NCI-H1048 (cell line): ENCODE measurements around the gene ZNF318.
"Not testable (repeated sequence)": the region's sequence is repeated elsewhere in the genome, so short reads cannot be mapped to it uniquely, and the experiment has no call there.

Experiments
- DNase-seq: peaks from one replicate; lab custom pipeline; 2025; lab: John Stamatoyannopoulos, UW

Gene ZNF318

DNA sequence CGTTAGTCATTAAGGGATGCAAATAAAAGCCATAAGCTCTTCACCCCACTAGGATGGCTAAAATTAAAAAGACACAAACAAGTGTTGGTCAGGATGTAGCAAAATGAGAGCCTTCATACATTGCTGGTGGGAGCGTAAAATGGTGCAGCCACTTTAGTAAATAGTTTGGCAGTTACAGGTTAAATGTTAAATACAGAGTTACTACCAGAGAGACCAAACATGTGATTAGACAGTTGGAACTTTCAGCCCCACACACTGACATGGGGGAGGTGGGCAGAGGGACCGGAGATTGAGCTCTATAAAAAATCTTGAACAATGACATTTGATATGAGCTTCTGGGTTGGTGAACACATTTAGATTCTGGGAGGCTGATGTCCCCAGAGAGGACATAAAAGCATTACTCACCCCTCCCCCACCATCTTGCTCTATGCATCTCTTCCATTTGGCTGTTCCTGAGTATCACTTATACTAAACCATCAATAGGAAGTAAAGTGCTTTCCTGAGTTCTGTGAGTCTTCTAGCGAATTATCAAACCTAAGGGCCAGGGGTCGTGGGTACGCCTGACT, 20.4 kb upstream of the ZNF318 start:
- DNase-seq, result no peak

DNA sequence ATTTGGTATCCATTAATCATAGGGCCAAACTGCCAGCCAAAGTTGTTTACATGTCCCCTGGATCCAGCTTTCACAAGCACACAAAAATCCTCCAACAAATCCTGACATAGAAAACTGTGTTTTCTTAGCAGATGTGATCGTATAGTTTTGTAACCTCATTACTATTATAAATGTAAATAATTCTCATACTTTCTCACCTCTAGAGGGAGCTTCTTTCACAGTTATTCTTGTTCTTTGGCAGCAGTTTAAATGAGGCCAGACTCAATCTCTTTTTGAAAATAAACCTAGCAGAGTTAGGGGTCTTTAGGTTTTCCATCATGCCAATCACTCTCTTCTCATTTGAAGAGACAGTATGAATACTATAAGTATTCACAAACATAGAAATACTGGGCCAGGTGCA, 17.0 kb upstream of the ZNF318 start:
- no peak for DNase-seq

DNA sequence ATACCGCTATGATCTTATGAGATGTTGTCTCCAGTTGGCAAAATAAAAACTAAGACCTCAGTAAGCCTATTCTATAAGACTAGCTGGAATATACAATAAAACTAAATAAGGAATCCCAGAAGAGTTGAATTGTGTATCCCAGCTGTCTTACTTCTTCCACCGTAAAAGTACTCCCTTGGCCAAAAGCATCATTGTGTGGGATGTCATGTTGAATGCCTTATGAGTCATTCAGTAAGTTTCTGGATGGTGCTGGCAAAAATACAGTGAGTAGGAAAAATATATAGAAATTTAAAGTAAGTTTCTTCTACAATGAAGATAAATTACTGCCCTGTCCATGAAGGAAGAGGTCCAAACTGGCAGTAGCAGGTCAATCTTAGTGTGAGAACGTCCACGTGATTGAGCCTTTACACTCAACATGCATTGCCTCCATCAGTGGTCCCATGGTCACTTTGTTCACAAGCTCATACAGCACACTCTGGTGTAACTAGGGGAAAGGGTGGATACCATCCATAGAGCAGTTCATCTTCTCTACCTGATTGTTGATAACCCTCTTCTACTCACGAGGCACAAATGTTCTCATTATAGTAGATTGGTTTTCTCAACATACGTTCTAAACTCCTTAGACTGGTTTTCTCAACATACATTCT, 13.7 kb upstream of the ZNF318 start:
- no peak for DNase-seq

DNA sequence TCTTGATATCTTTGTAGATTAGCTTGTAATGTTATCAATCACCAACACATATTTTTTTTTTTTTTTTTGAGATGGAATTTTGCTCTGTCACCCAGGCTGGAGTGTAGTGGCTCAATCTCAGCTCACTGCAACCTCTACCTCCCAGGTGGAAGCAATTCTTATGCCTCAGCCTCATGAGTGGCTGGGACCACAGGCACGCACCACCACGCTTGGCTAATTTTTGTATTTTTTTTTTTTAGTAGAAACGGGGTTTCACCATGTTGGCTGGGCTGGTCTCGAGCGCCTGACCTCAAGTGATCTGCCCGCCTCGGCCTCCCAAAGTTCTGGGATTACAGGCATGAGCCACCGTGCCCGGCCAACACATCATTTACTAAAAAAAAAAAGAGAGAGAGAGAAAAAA, 11.4 kb upstream of the ZNF318 start:
- not testable (repeated sequence) for DNase-seq

DNA sequence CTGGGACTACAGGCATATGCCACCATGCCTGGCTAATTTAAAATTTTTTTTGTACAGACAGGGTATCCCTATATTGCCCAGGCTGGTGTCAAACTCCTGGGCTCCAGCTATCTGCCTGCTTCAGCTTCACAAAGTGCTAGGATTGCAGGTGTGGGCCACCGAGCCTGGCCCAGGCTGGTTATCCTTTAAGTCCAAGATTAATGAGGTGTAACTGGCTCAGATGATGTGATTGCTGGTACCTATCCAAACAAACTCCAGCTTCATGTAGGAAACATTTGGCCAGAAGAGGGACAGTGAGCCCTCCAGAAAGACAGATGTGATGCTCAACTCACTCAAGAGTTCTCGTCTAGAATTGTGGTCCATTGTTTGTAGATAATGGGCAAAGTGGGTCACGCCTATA, 9.2 kb upstream of the ZNF318 start:
- no peak for DNase-seq

DNA sequence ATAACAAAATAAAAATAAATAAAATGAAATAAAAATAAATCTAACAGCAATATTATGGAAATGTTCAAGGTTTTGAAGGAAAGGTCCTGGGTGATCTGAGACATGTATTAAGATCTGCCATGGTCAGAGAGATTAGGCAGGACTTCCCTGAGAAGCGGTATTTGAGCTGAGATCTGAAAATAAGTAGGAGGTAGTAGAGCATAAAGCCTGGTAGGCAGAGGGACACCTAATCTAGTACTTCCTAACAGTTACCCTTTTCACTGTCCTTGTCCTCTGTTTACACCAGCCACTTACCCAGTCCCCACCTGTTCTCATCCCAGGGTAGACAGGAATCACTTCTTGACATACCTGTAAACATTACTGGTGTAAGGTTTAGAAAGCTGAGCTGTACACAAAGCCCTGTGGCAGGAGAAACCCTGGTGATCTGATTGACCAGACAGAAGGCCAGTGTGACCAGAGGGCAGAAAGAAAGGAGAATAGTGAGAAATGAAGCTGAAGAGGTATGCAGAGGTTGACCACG, 8.3 kb upstream of the ZNF318 start:
- DNase-seq, result no peak

DNA sequence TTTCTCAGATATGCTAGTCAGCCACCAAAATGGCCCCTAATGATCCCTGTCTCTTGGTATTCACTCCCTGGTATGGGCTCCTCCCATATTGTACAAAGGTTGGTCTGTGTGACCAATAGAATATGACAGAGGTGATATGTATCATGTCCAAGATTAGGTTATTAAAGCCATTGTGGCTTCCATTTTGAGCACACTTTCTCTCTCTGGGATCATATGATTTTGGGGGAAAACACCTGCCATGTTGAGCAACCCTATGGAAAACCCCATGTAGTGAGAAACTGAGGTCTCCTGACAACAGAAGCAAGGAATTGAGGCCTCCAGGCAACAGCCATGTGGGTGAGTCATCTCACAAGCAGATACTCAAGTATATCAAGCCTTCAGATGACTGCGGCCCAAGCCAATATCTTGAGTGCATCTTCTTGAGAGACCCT, 7.1 kb upstream of the ZNF318 start:
- no peak for DNase-seq

DNA sequence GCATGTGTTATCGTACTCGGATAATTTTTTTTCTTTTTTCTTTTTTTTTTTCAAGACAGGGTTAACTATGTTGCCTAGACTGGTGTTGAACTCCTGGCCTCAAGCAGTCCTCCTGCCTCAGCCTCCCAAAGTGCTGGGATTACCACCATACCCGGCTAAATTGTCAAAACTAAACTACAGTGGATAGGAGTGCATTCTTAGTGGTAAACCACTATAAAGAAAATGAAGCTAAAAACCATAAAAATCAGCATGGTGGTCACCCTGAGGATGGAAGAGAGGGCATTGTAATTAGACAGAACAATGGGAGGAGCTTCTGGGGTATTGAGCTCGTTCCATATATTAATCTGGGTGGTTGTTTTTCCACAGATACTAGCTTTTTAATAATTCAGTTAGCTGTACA, 6.2 kb upstream of the ZNF318 start:
- DNase-seq, result no peak

DNA sequence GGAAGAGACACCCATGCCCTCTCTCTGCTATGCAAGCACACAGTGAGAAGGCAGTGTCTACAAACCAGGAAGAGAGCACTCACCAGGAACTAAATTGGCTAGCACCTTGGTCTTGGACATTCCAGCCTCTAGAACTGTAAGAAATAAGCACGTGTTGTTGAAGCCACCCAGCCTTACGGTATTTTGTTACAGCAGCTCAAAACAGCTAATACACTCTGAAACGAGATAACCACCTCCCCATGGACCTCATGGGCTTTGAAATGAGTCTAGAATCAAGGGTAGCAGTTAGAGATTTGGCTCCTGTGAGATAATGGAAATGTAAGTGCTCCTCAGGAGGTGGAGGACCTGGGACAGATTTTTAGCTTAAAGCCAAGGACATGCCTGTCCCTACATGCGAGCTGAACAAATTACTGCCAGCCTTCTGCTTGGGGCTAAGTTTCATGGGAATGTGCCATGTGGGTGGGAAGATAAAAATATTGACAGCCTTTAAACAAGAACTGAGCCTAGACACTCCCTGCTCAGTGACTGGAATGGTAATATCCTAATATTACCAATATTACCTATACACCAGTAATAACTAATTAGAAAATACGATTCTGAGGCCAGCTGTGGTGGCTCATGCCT, 3.9 kb upstream of the ZNF318 start:
- no peak for DNase-seq

DNA sequence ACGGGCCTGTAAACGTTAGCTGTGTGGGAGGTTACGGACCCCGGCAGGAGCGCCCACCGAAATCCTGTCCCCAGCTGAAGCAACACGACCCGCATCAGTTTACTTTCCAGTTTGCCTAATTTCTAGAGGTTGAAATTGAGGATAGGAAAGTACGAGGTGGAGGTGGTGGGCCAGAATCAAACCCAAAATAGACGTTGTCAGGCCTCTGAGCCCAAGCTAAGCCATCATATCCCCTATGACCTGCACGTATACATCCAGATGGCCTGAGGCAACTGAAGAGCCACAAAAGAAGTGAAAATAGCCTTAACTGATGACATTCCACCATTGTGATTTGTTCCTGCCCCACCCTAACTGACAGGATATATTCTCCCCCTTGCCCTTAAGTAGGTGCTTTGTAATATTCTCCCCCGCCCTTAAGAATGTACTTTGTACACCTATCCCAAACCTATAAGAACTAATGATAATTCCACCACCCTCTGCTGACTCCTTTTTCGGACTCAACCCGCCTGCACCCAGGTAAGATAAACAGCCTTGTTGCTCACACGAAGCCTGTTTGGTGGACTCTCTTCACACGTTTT, 645 bp upstream of the ZNF318 start:
- not testable (repeated sequence) for DNase-seq

DNA sequence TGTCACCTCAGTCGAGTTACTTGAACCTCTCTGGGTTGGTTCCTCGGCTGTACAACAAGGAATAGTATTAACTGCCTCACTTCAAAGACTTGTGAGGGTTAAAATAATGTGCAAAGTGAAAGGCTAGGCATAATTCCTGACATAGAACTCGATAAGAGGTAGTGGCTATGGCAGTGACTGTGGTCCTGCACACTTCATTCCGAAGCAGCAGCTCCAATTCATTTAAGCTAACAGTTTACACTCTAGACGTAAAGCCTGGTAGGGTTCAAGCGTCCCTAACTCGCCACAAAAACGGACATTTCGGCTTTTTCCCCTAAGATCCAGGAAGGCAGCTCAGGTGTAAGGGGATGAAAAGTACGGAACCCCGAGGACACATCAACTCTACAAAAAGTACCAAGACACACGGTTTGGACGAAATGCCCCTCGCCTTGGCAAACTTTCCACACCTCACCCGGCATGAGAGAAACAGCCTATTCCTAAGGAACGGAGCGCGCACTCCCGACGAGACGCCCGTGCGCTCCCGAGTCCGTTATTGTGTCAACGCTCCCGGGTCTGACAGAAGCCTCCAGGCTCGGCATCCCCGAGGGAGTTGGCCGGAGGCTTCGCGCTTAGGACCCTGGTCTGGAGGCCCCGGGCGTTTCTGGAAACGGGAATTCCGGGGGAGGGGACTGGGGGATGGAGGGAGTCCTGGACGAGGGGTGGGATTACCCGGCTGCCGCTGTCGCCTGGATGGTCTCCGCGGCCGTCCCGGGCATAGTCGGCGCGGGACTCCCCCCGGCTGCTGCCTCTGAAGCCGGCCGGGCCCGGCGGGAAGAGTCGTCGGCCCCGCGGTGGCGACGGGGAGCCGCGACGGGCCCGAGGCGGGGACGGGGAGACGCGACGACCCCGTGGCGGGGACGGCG, 937 bp downstream of the ZNF318 start:
- no peak for DNase-seq

DNA sequence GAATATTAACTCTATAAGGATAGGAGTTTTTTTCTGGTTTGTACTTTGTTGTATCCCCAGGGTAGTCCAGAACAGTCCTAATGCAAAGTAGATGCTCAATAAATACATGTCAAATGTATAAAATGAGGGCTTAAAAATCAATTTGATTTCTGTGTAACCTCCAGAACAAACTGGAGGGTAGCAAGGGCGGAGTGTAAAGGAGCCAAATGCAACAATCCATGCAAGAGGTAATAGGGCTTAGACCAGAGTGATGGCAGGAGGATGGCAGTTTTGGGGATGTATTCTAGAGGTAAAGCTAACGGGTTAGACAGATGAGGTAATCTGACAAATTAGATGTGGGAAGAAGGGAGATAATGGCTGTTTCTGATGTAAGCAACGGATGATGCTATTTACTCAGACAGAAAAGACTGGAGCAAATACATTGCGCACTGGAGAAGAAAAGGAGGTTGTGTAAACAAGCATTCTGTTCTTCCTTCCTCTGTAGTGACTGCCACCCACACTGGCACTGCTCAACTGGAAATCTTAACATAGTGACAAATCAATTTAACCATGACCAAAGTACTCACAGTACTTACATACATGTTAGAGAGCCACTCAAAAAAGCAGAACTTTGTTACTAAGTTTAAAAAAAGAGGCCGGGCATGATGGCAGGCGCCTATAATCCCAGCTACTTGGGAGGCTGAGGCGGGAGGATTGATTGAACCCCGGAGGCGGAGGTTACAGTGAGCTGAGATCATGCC, 2.0 kb downstream of the ZNF318 start:
- DNase-seq, result no peak

DNA sequence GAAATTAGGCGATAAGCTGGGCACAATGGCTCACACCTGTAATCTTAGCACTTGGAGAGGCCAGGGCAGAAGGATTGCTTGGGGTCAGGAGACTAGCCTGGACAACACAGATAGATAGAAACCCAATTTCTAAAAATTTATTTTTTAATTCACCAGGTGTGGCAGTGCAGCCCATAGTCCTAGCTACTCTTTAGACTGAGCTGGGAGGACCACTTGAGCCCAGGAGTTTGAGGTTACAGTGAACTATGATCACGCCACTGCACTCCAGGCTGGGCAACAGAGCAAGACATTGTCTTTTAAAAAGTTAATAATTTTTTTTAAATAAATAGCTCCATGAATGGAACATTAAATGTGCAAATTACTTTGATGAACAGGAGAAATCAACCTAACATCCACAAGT, 8.2 kb downstream of the ZNF318 start:
- no peak for DNase-seq

DNA sequence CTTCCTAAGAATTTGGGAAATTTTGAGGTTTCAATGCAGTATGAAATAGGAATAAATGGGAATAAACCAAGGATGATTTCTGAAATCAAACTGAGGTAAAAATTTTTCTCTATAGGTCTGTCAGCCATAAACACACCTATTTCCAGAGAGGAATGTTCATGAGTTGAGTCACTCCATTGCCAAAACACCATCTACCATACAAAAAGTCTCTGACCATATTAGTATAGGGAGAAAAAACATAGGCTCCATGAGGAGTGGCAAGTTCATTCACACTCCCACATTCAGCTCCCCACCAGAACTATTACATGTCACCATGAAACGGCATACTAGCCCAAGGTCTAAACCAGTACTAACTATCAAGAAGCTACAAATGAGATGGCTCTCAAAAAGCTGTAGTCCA, 9.6 kb downstream of the ZNF318 start:
- DNase-seq, result no peak

DNA sequence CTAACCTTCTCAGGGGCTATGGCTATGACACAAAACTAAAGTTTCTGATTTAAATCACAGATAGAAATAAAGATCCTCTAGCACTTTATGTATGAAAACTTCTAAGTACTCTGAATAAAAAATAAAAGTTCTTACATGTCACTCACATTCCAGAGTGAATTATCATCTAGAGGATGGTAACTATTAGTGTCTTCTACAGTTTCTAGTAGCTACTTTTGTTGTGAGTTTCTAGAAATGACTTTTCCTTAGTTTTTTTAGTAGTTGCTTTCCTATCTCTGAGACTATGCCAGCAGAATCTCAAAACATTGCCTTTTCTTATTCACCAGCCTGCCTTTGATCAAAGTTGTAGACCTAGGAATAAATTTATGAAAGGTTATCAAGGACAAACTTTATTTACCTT, 10.1 kb downstream of the ZNF318 start:
- no peak for DNase-seq

DNA sequence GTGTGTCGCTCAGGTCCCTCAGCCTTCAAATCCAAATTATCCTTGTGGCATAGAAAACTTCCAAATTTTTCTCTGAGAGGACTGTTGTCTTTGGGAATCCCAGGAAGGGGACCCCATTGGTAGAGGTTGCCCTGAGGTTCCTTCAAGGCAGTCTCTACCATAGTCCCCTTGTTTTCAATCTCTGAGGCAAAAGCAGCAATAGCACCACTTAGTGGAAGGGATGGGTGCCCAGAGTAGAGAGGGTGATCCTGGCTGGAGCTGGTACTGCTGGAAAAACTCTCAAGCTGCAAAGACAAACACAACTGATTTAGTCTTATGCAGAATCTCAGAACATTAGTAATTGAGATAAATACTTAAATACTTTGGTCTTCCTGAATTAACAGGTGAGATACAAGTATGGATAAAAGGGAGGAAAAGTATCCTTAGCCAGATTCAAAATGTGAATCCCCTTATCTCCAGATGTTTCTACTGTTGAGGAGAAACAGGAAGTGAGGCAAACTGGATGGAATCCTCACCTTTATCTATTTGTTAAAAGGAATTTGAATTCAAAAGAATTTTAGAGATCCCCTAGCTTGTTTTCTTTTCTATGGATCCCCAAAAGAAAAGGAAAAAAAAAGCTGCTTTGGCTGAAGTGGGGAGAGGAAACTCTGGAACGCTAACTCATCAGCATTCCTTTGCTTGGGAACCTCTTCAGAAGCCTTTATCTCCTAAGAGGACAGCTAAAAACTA, 13.4 kb downstream of the ZNF318 start:
- DNase-seq, result no peak

DNA sequence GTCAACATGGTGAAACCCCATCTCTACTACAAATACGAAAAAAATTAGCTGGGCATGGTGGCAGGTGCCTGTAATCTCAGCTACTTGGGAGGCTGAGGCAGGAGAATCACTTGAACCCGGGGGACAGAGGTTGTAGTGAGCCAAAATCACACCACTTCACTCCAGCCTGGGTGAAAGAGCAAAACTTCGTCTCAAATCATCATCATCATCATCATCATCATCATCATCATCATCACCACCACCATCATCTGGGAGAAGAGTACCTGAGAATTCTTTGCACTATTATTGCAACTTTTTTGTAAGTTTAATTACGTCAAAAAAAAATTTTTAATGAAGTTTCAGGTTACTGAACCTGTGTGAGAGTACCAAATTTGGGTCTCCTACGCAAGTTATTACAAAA, 17.5 kb downstream of the ZNF318 start:
- not testable (repeated sequence) for DNase-seq

DNA sequence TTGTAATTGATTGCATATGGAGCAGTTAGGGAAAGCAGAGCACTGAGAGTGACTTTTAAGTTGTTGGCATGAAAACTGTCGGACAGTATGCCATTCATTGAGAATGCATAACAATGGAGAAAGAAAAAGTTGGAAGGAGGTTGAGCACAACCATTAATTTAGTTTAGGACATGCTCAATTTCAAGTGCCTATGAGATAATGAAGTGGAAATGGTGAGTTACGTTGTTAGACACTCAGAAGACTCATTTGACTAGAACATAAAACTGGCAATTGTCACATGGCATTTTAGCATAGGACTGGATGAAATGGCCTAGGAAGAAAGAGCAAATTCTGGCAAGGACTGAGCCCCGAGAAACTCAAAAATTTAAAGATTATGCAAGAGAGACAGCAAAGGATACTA, 22.0 kb downstream of the ZNF318 start:
- DNase-seq, result no peak

DNA sequence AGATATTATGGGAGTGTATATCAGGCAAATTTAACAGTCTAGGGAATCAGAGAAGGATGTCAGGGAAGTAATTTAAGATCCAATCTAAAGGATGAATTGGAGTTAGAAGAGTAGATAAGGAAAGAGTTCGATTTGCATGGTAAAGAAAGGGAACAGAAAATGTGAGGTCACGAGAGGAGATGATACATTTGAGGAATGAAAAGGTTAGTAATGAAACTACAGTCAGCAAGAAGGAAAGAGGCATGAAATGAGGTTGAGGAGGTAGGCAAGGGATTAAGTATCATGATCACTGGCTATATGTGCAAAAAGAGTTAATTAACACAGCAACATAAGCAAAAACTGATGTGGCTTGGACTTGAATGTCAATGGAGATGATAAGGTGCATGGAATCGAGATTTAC, 22.4 kb downstream of the ZNF318 start:
- no peak for DNase-seq

DNA sequence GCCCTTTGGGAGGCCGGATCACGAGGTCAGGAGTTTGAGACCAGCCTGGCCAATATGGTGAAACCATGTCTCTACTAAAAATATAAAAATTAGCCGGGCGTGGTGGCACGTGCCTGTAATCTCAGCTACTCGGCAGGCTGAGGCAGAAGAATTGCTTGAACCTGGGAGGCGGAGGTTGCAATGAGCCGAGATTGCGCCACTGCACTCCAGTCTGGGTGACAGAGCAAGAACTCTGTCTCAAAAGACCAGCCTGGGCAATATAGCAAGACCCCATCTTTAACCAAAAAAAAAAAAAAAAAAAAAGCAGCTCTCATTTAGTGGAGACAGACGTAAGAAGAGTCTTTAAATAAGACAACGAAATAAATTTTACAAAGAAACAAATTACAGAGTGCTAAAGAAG, 23.2 kb downstream of the ZNF318 start:
- DNase-seq, result not testable (repeated sequence)

DNA sequence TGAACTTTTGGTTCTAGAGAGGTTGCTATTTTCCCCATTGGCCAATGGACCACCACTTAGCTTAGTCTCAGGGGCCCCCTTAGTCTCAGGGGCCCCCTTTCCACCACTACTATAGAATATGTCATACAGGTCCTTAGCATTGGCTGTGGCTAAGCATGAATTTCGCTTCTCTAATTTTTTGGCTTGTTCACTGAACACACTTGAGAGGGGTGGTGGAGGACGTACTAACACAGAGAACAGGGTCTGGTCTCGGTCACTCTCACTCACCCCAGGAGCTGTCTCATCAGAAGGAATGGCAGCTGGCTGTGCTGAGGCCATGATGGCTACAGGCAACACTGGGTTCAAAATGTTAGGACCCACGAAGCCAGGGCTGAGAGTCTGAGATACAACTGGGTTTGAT, 30.3 kb downstream of the ZNF318 start:
- no peak for DNase-seq
